Measurements from ENCODE around the gene NTM.
"Not testable (repeated sequence)": the region's sequence is repeated elsewhere in the genome, so short reads cannot be mapped to it uniquely, and the experiment has no call there.

The NTM gene

GRCh38 chr11:131894615-131895544, 524.5 kb downstream of the NTM start:
- no peak for DNase-seq (ENCODE audit: low spot score)

GRCh38 chr11:131895865-131896264, 525.5 kb downstream of the NTM start:
- no peak for DNase-seq (ENCODE audit: low spot score)

- DNase-seq (ENCODE audit: low spot score), result no peak
Observed at GRCh38 chr11:131896978-131897615, 526.7 kb downstream of the NTM start.

- no peak for DNase-seq (ENCODE audit: low spot score)
Observed at GRCh38 chr11:131897956-131898355, 527.5 kb downstream of the NTM start.

GRCh38 chr11:131898949-131899348, 528.5 kb downstream of the NTM start:
- DNase-seq (ENCODE audit: low spot score), result no peak

GRCh38 chr11:131899950-131900580, 529.6 kb downstream of the NTM start:
- no peak for DNase-seq (ENCODE audit: low spot score)

- DNase-seq (ENCODE audit: low spot score), result no peak
Observed at GRCh38 chr11:131902421-131902820, 532.0 kb downstream of the NTM start.

- no peak for DNase-seq (ENCODE audit: low spot score)
Observed at GRCh38 chr11:131903074-131903473, 532.7 kb downstream of the NTM start.

GRCh38 chr11:131904756-131905155, 534.3 kb downstream of the NTM start:
- DNase-seq (ENCODE audit: low spot score), result no peak

- DNase-seq (ENCODE audit: low spot score), result no peak
Observed at GRCh38 chr11:131906963-131907362, 536.5 kb downstream of the NTM start.

- no peak for DNase-seq (ENCODE audit: low spot score)
Observed at GRCh38 chr11:131907371-131907770, 537.0 kb downstream of the NTM start.

GRCh38 chr11:131908316-131908715, 537.9 kb downstream of the NTM start:
- DNase-seq (ENCODE audit: low spot score), result no peak

GRCh38 chr11:131909426-131910177, 539.2 kb downstream of the NTM start:
- no peak for DNase-seq (ENCODE audit: low spot score)

GRCh38 chr11:131910178-131910522, 539.7 kb downstream of the NTM start:
- no peak for DNase-seq (ENCODE audit: low spot score)

- no peak for DNase-seq (ENCODE audit: low spot score)
Observed at GRCh38 chr11:131910523-131911387, 540.3 kb downstream of the NTM start.

GRCh38 chr11:131911388-131912032, 541.1 kb downstream of the NTM start:
- not testable (repeated sequence) for DNase-seq (ENCODE audit: low spot score)

GRCh38 chr11:131912134-131912533, 541.7 kb downstream of the NTM start:
- DNase-seq (ENCODE audit: low spot score), result no peak

GRCh38 chr11:131913267-131913666, 542.9 kb downstream of the NTM start:
- DNase-seq (ENCODE audit: low spot score), result no peak

- no peak for DNase-seq (ENCODE audit: low spot score)
Observed at GRCh38 chr11:131914361-131914774, 544.0 kb downstream of the NTM start.

GRCh38 chr11:131916638-131917037, 546.2 kb downstream of the NTM start:
- DNase-seq (ENCODE audit: low spot score), result no peak
